Adipocyte (in vitro differentiated cells): ENCODE data around the gene CPNE4.
"Not testable (repeated sequence)": the region's sequence is repeated elsewhere in the genome, so short reads cannot be mapped to it uniquely, and the experiment has no call there.

Experiments used
- DNase-seq: peaks from one replicate; pipeline ENCODE4 v3.0.0-alpha.2; 2015; ENCODE audit warnings: low read depth
- H3K27me3 ChIP-seq: replicated peaks from 2 replicates; pipeline ENCODE4 v1.7.0; 2013; ENCODE audit warnings: mild to moderate bottlenecking, low read length, moderate library complexity; ENCODE audit not compliant: control insufficient read depth, insufficient read depth
- H3K36me3 ChIP-seq: 2 replicates; pipeline ENCODE4 v1.7.0; 2013; ENCODE audit warnings: low read length, mild to moderate bottlenecking, moderate library complexity; ENCODE audit not compliant: control insufficient read depth, insufficient read depth, severe bottlenecking
- H3K4me1 ChIP-seq: 2 replicates; pipeline ENCODE4 v1.7.0; 2013; ENCODE audit warnings: mild to moderate bottlenecking, low read length, moderate library complexity; ENCODE audit not compliant: control insufficient read depth, insufficient read depth
- H3K4me3 ChIP-seq: 2 replicates; pipeline ENCODE4 v1.7.0; 2013; ENCODE audit warnings: mild to moderate bottlenecking, low read length, moderate library complexity
- H3K9ac ChIP-seq: 2 replicates; pipeline ENCODE4 v1.7.0; 2013; ENCODE audit warnings: mild to moderate bottlenecking, low read length, moderate library complexity
- H3K9me3 ChIP-seq: 2 replicates; pipeline ENCODE4 v1.7.0; 2013; ENCODE audit warnings: mild to moderate bottlenecking, low read length, moderate library complexity; ENCODE audit not compliant: control insufficient read depth

The CPNE4 gene

DNA sequence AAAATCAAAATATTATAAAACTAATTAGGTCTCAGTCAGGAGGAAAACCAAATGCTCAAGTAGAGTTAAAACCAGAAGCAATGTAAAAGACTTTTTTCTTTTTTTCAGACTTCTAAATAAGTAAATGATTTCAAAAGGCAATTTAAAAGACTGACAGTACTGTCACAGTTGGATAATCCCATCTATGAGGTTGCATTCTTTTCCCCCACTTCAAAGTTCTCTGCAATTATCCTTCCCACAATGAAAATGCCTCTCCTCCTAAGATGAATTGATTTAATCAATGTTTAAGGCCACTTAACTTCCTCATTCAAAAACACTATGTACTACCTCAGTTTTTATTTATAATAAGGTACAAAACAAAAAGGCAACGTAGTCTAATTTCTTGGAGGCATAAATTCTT is 540.1 kb downstream of the CPNE4 start:
- peaks cover 85% of the 10 kb centered on the region for H3K36me3 ChIP-seq
- no peak overlapping the region for H3K9ac ChIP-seq
- H3K9me3 ChIP-seq, result no peaks in the 10 kb centered on the region
- no peaks in the 10 kb centered on the region for H3K27me3 ChIP-seq
- no peak overlapping the region for H3K4me3 ChIP-seq
- DNase-seq, result no peak
- no peaks in the 10 kb centered on the region for H3K4me1 ChIP-seq

GRCh38 chr3:131491775-131492174 is 543.0 kb downstream of the CPNE4 start:
- DNase-seq, result no peak
- Histone ChIP-seq H3K4me3 (no peak overlapping the region), H3K36me3 (peaks cover 81% of the 10 kb centered on the region), H3K9me3 (no peaks in the 10 kb centered on the region), H3K9ac (no peak overlapping the region), H3K27me3 (no peaks in the 10 kb centered on the region), H3K4me1 (no peaks in the 10 kb centered on the region)

GRCh38 chr3:131491084-131491483 is 543.7 kb downstream of the CPNE4 start:
- Histone ChIP-seq H3K9ac (no peak overlapping the region), H3K9me3 (no peaks in the 10 kb centered on the region), H3K27me3 (no peaks in the 10 kb centered on the region), H3K36me3 (peaks cover 74% of the 10 kb centered on the region), H3K4me1 (no peaks in the 10 kb centered on the region), H3K4me3 (no peak overlapping the region)
- DNase-seq, result no peak

DNA sequence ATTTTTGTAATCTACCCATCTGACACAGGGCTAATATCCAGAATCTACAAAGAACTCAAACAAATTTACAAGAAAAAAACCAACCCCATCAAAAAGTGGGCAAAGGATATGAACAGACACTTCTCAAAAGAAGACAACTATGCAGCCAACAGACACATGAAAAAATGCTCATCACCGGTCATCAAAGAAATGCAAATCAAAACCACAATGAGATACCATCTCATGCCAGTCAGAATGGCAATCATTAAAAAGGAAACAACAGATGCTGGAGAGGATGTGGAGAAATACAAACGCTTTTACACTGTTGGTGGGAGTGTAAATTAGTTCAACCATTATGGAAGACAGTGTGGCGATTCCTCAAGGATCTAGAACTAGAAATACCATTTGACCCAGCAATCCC is 548.3 kb downstream of the CPNE4 start:
- H3K27me3 ChIP-seq, H3K4me1 ChIP-seq, H3K9me3 ChIP-seq, DNase-seq, H3K4me3 ChIP-seq, H3K9ac ChIP-seq: not testable (repeated sequence)
- H3K36me3 ChIP-seq, result peaks cover 69% of the 10 kb centered on the region

- Histone ChIP-seq H3K4me1 (peaks cover 7% of the 10 kb centered on the region), H3K36me3 (peaks cover 70% of the 10 kb centered on the region), H3K9ac (no peak overlapping the region), H3K4me3 (no peak overlapping the region), H3K27me3 (no peaks in the 10 kb centered on the region), H3K9me3 (no peaks in the 10 kb centered on the region)
- DNase-seq, result no peak
Observed at GRCh38 chr3:131485119-131485518, 549.7 kb downstream of the CPNE4 start.

GRCh38 chr3:131484496-131485111 is 550.2 kb downstream of the CPNE4 start:
- H3K36me3 ChIP-seq, result peaks cover 70% of the 10 kb centered on the region
- H3K27me3 ChIP-seq, result no peaks in the 10 kb centered on the region
- H3K4me1 ChIP-seq, result peaks cover 7% of the 10 kb centered on the region
- no peak overlapping the region for H3K4me3 ChIP-seq
- no peak overlapping the region for H3K9ac ChIP-seq
- DNase-seq, result no peak
- H3K9me3 ChIP-seq, result no peaks in the 10 kb centered on the region
